Measurements from ENCODE around the gene C2CD5. TPM values are rescaled to one million over a fixed set of nuclear protein-coding genes. Genes with fewer than 3 reads are reported as not detected.

Gene C2CD5
- total RNA-seq, 1 experiment from 2014 or later, result 15.9 TPM

DNA sequence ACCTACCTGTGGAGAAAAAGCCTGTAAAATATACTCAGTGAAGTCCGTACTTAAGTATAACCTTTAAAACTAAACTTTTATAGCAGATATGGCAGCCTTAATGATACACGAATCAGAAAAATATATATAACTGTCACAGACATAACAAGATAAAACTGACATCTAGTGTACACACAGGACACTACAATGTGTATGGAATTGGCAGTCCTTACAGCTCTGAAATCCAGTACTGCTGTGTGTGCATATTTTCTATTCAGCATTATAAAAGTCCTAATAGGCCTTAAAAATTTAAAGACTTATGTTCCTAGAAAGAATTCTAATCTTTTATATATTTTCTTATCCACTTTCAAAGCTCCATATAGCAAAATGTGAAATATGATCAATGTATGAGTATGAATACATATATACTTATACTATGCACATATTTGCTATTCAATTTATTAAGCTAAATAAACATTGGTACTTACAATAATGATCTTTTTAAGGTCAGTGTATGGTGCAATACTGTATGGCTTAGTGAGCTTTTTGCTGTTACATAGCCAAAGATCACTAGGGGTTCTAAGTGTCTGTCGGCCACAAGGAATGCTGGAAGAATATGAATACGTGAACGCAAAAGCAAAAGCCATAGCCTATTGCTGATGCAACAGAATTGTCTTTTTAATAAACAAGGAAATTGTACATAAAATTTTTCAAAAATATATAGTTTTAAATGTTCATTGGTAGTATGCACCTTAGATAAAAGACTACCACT is 69.2 kb downstream of the C2CD5 start:
- ChIA-PET POLR2A (no interaction called here), CTCF (no interaction called here)
- Histone ChIP-seq H3K9me3 (ENCODE audit: control insufficient read depth, insufficient read depth, low read depth, low read length) (no peaks in the 10 kb centered on the region), H3K4me3 (ENCODE audit: low read depth in 2 of 2, low read length in 2 of 2) (no peak overlapping the region), H3K4me1 (ENCODE audit: control insufficient read depth, insufficient read depth, low read length) (no peaks in the 10 kb centered on the region), H3K27ac (ENCODE audit: low read length) (no peak overlapping the region), H3K36me3 (ENCODE audit: control insufficient read depth, insufficient read depth, low read length) (no peaks in the 10 kb centered on the region; the same call in 1 of the 2 replicates), H3K27me3 (ENCODE audit: control insufficient read depth, insufficient read depth, low read length) (no peaks in the 10 kb centered on the region)
- ATAC-seq (no peak), DNase-seq (ENCODE audit: low read depth, low spot score) (no peak)
- in situ Hi-C loops (cut with HindIII; ENCODE audit: low pct_unique_long_range_greater_than_20kb, low sequenced_read_pairs) (no loop called here), intact Hi-C loops (cut with micrococcal nuclease; ENCODE audit: unreplicated experiment) (no loop called here)
- TF ChIP-seq TCF7L2 (IDR thresholded peaks at IDR 0.05; ENCODE audit: low read depth, low read length), result no peak
- TF ChIP-seq, protein P1, sequence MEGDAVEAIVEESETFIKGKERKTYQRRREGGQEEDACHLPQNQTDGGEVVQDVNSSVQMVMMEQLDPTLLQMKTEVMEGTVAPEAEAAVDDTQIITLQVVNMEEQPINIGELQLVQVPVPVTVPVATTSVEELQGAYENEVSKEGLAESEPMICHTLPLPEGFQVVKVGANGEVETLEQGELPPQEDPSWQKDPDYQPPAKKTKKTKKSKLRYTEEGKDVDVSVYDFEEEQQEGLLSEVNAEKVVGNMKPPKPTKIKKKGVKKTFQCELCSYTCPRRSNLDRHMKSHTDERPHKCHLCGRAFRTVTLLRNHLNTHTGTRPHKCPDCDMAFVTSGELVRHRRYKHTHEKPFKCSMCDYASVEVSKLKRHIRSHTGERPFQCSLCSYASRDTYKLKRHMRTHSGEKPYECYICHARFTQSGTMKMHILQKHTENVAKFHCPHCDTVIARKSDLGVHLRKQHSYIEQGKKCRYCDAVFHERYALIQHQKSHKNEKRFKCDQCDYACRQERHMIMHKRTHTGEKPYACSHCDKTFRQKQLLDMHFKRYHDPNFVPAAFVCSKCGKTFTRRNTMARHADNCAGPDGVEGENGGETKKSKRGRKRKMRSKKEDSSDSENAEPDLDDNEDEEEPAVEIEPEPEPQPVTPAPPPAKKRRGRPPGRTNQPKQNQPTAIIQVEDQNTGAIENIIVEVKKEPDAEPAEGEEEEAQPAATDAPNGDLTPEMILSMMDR (IDR thresholded peaks at IDR 0.05), result no peak
- no peak for TF ChIP-seq SIN3A (IDR thresholded peaks at IDR 0.05; ENCODE audit: borderline replicate concordance, insufficient read depth, low read depth, low read length)
- TF ChIP-seq, protein P2, sequence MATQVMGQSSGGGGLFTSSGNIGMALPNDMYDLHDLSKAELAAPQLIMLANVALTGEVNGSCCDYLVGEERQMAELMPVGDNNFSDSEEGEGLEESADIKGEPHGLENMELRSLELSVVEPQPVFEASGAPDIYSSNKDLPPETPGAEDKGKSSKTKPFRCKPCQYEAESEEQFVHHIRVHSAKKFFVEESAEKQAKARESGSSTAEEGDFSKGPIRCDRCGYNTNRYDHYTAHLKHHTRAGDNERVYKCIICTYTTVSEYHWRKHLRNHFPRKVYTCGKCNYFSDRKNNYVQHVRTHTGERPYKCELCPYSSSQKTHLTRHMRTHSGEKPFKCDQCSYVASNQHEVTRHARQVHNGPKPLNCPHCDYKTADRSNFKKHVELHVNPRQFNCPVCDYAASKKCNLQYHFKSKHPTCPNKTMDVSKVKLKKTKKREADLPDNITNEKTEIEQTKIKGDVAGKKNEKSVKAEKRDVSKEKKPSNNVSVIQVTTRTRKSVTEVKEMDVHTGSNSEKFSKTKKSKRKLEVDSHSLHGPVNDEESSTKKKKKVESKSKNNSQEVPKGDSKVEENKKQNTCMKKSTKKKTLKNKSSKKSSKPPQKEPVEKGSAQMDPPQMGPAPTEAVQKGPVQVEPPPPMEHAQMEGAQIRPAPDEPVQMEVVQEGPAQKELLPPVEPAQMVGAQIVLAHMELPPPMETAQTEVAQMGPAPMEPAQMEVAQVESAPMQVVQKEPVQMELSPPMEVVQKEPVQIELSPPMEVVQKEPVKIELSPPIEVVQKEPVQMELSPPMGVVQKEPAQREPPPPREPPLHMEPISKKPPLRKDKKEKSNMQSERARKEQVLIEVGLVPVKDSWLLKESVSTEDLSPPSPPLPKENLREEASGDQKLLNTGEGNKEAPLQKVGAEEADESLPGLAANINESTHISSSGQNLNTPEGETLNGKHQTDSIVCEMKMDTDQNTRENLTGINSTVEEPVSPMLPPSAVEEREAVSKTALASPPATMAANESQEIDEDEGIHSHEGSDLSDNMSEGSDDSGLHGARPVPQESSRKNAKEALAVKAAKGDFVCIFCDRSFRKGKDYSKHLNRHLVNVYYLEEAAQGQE (IDR thresholded peaks at IDR 0.05; ENCODE audit: insufficient read depth in 1 of 2, low read depth in 2 of 2, low read length in 1 of 2), result no peak
- TF ChIP-seq POLR2AphosphoS5 (IDR thresholded peaks at IDR 0.05; ENCODE audit: low read depth, low read length), result no peak
- no TSS peak for BruUV-seq (replicated peaks)

DNA sequence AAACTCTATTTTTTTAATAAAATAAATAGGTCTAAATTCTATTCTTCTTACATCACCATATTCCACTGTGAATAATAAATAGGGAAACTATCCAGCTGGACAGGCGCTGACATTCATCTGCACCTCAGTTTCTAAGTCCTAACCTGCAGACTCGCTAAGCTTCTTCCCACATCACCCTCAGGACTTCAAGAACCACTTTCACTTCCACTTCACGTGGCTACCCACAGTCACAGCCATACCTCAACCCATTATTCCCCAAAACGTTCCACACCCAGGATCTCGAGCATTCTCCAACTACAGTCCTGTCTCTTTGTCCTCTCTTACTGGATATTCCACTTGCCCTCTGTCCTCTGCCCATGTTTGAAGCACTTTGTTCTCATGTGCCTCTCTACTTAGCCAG is 71.1 kb downstream of the C2CD5 start:
- DNase-seq (ENCODE audit: low read depth, low spot score) (no peak), ATAC-seq (no peak)
- Histone ChIP-seq H3K36me3 (ENCODE audit: control insufficient read depth, insufficient read depth, low read length) (peaks cover 4% of the 10 kb centered on the region; the same call in 1 of the 2 replicates), H3K9me3 (ENCODE audit: control insufficient read depth, insufficient read depth, low read depth, low read length) (no peaks in the 10 kb centered on the region), H3K27ac (ENCODE audit: low read length) (no peak overlapping the region), H3K4me3 (ENCODE audit: low read depth in 2 of 2, low read length in 2 of 2) (no peak overlapping the region), H3K27me3 (ENCODE audit: control insufficient read depth, insufficient read depth, low read length) (no peaks in the 10 kb centered on the region), H3K4me1 (ENCODE audit: control insufficient read depth, insufficient read depth, low read length) (no peaks in the 10 kb centered on the region)
- POLR2A ChIA-PET, result no interaction called here
- TF ChIP-seq POLR2AphosphoS5 (IDR thresholded peaks at IDR 0.05; ENCODE audit: low read depth, low read length) (no peak), SIN3A (IDR thresholded peaks at IDR 0.05; ENCODE audit: borderline replicate concordance, insufficient read depth, low read depth, low read length) (no peak), TCF7L2 (IDR thresholded peaks at IDR 0.05; ENCODE audit: low read depth, low read length) (no peak)
- TF ChIP-seq, protein P1 (IDR thresholded peaks at IDR 0.05), result no peak
- TF ChIP-seq, protein P2 (IDR thresholded peaks at IDR 0.05; ENCODE audit: insufficient read depth in 1 of 2, low read depth in 2 of 2, low read length in 1 of 2), result no peak
- in situ Hi-C loops (cut with HindIII; ENCODE audit: low pct_unique_long_range_greater_than_20kb, low sequenced_read_pairs) (no loop called here), intact Hi-C loops (cut with micrococcal nuclease; ENCODE audit: unreplicated experiment) (no loop called here)
- CTCF ChIA-PET, result no interaction called here
- BruUV-seq (replicated peaks), result no TSS peak
